Adrenal gland (tissue), 12 donors: ENCODE data around the gene ASXL1. TPM values are rescaled to one million over a fixed set of nuclear protein-coding genes. Genes with fewer than 3 reads are reported as not detected.
A peak's percentile ranks its signal among the peaks of the same experiment; 100 is the strongest.
"Not testable (repeated sequence)": the region's sequence is repeated elsewhere in the genome, so short reads cannot be mapped to it uniquely, and the experiment has no call there.

Experiments
- DNase-seq, 7 donors: peaks; one replicate each; pipeline ENCODE4 v3.0.0-alpha.2; 2019 to 2020
- H3K27ac ChIP-seq, 5 donors: fragments of 200-600 bp; sonication (generic) in 4 of 5; 1 replicate in 3 of 5; 2 replicates in 2 of 5; pipeline versions ENCODE4 v1.5.1 to v1.8.0; 2016 to 2020; ENCODE audit warnings: mild to moderate bottlenecking in 1 of 5
- H3K27me3 ChIP-seq: fragments of 200-600 bp; 2 replicates; pipeline ENCODE4 v1.8.0; 2021
- H3K36me3 ChIP-seq, 2 donors: fragments of 200-600 bp; replicated peaks in 1 of 2; 1 replicate in 1 of 2; 2 replicates in 1 of 2; pipeline versions ENCODE4 v1.5.1 to v1.8.0; 2018 to 2022
- H3K4me1 ChIP-seq, 2 donors: fragments of 200-600 bp; replicated peaks in 1 of 2; 1 replicate in 1 of 2; 2 replicates in 1 of 2; pipeline versions ENCODE4 v1.5.1 to v1.8.0; 2018 to 2021
- H3K4me3 ChIP-seq, 4 donors: fragments of 200-600 bp; sonication (generic) in 3 of 4; one replicate each; pipeline ENCODE4 v1.5.1; 2016 to 2018
- H3K9me3 ChIP-seq, 3 donors: fragments of 200-600 bp; sonication (generic) in 1 of 3; replicated peaks in 1 of 3; 1 replicate in 2 of 3; 2 replicates in 1 of 3; pipeline versions ENCODE4 v1.5.1 to v1.8.0; 2016 to 2021
- POLR2A ChIP-seq, 2 donors: fragments of 450-650 bp; IDR thresholded peaks; one replicate each; pipeline ENCODE4 v1.6.1; 2017; ENCODE audit warnings: antibody characterized with exemption in 2 of 2, mild to moderate bottlenecking in 2 of 2, moderate library complexity in 1 of 2
- whole genome bisulfite sequencing, 4 donors: extraction: QIAGEN DNeasy Blood & Tissue Kit in 2 of 4; methylation state at CpG; one replicate each; pipeline versions ENCODE4 v1.1.5 to v1.1.7; 2013 to 2017; 5-methylcytosine and 5-hydroxymethylcytosine counted together
- intact Hi-C, 2 donors: fragments of 100-400 bp; cut with DNase I; formaldehyde crosslinking; loops; one replicate each; pipeline versions ENCODE4 v1.14.1 to v1.15.0; 2022 to 2023
- polyA plus RNA-seq, 3 donors: library from polyadenylated mRNA; stranded (reverse); fragments of 200-250 nt in 2 of 3; fragments of 350-450 nt in 1 of 3; fragmentation: Illumina TruSeq in 1 of 3; extraction: RNeasy Lipid Tissue Mini Kit (QIAGEN cat#74804) in 1 of 3; gene quantifications; one replicate each; pipeline ENCODE4 v1.2.3, GENCODE V29; 2013 to 2014
- total RNA-seq, 9 donors: library from RNA; depleted of rRNA in 4 of 9; stranded (reverse); fragments of >200 nt in 4 of 9; fragments of 120-200 nt in 1 of 9; fragmentation: NEBNext Ultra II Directional in 1 of 9; extraction: Animal tissue kit (Norgen Biotek cat#: 25700) in 1 of 9; gene quantifications; one replicate each; pipeline versions ENCODE4 v1.1.0 to v1.2.4, GENCODE V29; 2013 to 2023
- TF ChIP-seq, protein P1 (sequence below), 6 experiments: fragments of 450-650 bp in 4 of 6; fragments of 200-600 bp in 2 of 6; sonication (generic) in 1 of 6; IDR thresholded peaks; 1 replicate in 5 of 6; 2 replicates in 1 of 6; pipeline versions ENCODE4 v1.5.1 to v1.8.0; 2016 to 2021; ENCODE audit warnings: antibody characterized with exemption in 6 of 6, mild to moderate bottlenecking in 2 of 6, moderate library complexity in 1 of 6
- donor health status: healthy with polysubstance abuse.
- donor health status: Bipolar disorder and iron deficiency.
- donor health status: DM: yes; HTN: yes; CAD: no.
- donor health status: DM: no; HTN: no; CAD: no.
- donor health status: DM: no; HTN: no; CAD: no.
- donor health status: DM: yes; HTN: yes; CAD: no.

The ASXL1 gene
- total and polyA plus RNA-seq, 12 donors, result 19.9 to 77.7 (median 51.8) TPM

- H3K27me3 ChIP-seq, result no peaks in the 10 kb centered on the region
- WGBS, 4 donors, result 81 to 93% (median 85%) methylated on average over 6 of the region's 6 CpGs
- DNase-seq, result no peak
- no peak overlapping the region for H3K4me3 ChIP-seq
- no peak overlapping the region for H3K27ac ChIP-seq
- TF ChIP-seq, protein P1, sequence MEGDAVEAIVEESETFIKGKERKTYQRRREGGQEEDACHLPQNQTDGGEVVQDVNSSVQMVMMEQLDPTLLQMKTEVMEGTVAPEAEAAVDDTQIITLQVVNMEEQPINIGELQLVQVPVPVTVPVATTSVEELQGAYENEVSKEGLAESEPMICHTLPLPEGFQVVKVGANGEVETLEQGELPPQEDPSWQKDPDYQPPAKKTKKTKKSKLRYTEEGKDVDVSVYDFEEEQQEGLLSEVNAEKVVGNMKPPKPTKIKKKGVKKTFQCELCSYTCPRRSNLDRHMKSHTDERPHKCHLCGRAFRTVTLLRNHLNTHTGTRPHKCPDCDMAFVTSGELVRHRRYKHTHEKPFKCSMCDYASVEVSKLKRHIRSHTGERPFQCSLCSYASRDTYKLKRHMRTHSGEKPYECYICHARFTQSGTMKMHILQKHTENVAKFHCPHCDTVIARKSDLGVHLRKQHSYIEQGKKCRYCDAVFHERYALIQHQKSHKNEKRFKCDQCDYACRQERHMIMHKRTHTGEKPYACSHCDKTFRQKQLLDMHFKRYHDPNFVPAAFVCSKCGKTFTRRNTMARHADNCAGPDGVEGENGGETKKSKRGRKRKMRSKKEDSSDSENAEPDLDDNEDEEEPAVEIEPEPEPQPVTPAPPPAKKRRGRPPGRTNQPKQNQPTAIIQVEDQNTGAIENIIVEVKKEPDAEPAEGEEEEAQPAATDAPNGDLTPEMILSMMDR (IDR thresholded peaks at IDR 0.05), result no peak
- TF ChIP-seq POLR2A (IDR thresholded peaks at IDR 0.05), result no peak
- peaks cover 5 to 51% of the 10 kb centered on the region in 2 donors for H3K4me1 ChIP-seq
- peaks cover 0 to 44% of the 10 kb centered on the region in 2 donors for H3K36me3 ChIP-seq
- H3K9me3 ChIP-seq, result no peaks in the 10 kb centered on the region
- intact Hi-C loops, result no loop called here
Measured at GRCh38 chr20:32368925-32369324, 10.8 kb downstream of the ASXL1 start.

DNA sequence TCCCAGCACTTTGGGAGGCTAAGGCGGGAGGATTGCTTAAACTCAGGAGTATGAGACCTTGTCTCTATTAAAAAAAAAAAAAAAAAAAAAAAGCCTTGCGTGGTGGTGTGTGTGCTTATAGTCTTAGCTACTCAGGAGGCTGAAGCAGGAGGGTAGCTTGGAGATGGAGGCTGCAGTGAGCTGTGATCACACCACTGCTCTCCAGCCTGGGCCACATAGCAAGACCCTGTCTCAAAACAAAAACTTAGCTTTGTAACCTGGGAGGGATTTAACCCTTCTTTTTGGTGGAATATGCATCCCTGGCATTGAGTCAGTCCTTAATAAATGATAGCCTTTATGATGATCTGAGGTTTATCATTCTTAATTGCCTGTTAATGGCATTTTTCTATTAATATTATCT lies 12.8 kb downstream of the ASXL1 start:
- Histone ChIP-seq H3K9me3 (no peaks in the 10 kb centered on the region), H3K4me1 (peaks cover 2 to 36% of the 10 kb centered on the region in 2 donors), H3K27ac (no peak overlapping the region), H3K27me3 (no peaks in the 10 kb centered on the region), H3K36me3 (peaks cover 0 to 53% of the 10 kb centered on the region in 2 donors), H3K4me3 (no peak overlapping the region)
- WGBS, 4 donors, result 87 to 96% (median 88%) methylated on average over 2 of the region's 2 CpGs
- intact Hi-C loops, result loop anchor here (10.0 kb wide), 1 partner anchor 54 kb away; no protein-coding TSS in a partner anchor
- no peak for TF ChIP-seq POLR2A (IDR thresholded peaks at IDR 0.05)
- TF ChIP-seq, protein P1 (IDR thresholded peaks at IDR 0.05), result no peak
- no peak for DNase-seq

- Histone ChIP-seq H3K27ac (peak overlapping the region in 1 of 5 donors; percentile 31), H3K4me3 (no peak overlapping the region), H3K36me3 (peaks cover 0 to 23% of the 10 kb centered on the region in 2 donors), H3K27me3 (no peaks in the 10 kb centered on the region), H3K4me1 (no peaks in the 10 kb centered on the region), H3K9me3 (no peaks in the 10 kb centered on the region)
- intact Hi-C loops, result loop anchor here (10.0 kb wide), 1 partner anchor 46 kb away; no protein-coding TSS in a partner anchor
- WGBS, 4 donors, result 55 to 76% (median 67%) methylated on average over 2 of the region's 2 CpGs
- no peak for DNase-seq
- no peak for TF ChIP-seq POLR2A (IDR thresholded peaks at IDR 0.05)
- TF ChIP-seq, protein P1 (IDR thresholded peaks at IDR 0.05), result no peak
Measured at GRCh38 chr20:32378461-32378860, 20.3 kb downstream of the ASXL1 start.

- WGBS, 4 donors, result 86 to 94% (median 92%) methylated on average over 9 of the region's 9 CpGs
- intact Hi-C loops, H3K27ac ChIP-seq, H3K4me1 ChIP-seq, H3K4me3 ChIP-seq, H3K27me3 ChIP-seq, H3K9me3 ChIP-seq, DNase-seq, H3K36me3 ChIP-seq: not testable (repeated sequence)
Measured at GRCh38 chr20:32380037-32380436, 21.9 kb downstream of the ASXL1 start.

GRCh38 chr20:32380745-32381144 lies 22.6 kb downstream of the ASXL1 start:
- no peaks in the 10 kb centered on the region for H3K27me3 ChIP-seq
- no peak for TF ChIP-seq POLR2A (IDR thresholded peaks at IDR 0.05)
- TF ChIP-seq, protein P1 (IDR thresholded peaks at IDR 0.05), result no peak
- WGBS, 4 donors, result 77 to 88% (median 81%) methylated on average over 3 of the region's 3 CpGs

More at GRCh38 chr20:32380745-32381144, 22.6 kb downstream of the ASXL1 start:
- Histone ChIP-seq H3K27ac (no peak overlapping the region), H3K9me3 (no peaks in the 10 kb centered on the region), H3K4me1 (peaks cover 8 to 15% of the 10 kb centered on the region in 2 donors), H3K4me3 (no peak overlapping the region), H3K36me3 (peaks cover 0 to 9% of the 10 kb centered on the region in 2 donors)
- no peak for DNase-seq
- intact Hi-C loops, result no loop called here
